ENCODE results near the gene ZBTB16.

Gene ZBTB16

GRCh38 chr11:114083391-114084252 lies 24.1 kb downstream of the ZBTB16 start:
- DNase-seq (ENCODE audit: low spot score), result no peak

- no peak for DNase-seq (ENCODE audit: low spot score)
These were observed 24.9 kb downstream of the ZBTB16 start for GRCh38 chr11:114084414-114084813.

- DNase-seq (ENCODE audit: low spot score), result no peak
These were observed 26.7 kb downstream of the ZBTB16 start for GRCh38 chr11:114085965-114086793.

- no peak for DNase-seq (ENCODE audit: low spot score)
These were observed 27.5 kb downstream of the ZBTB16 start for GRCh38 chr11:114087025-114087424.

- no peak for DNase-seq (ENCODE audit: low spot score)
These were observed 28.7 kb downstream of the ZBTB16 start for GRCh38 chr11:114088216-114088615.

GRCh38 chr11:114088836-114089235 lies 29.3 kb downstream of the ZBTB16 start:
- DNase-seq (ENCODE audit: low spot score), result peak; percentile 89

GRCh38 chr11:114089748-114090147 lies 30.2 kb downstream of the ZBTB16 start:
- no peak for DNase-seq (ENCODE audit: low spot score)

GRCh38 chr11:114090225-114090910 lies 30.9 kb downstream of the ZBTB16 start:
- DNase-seq (ENCODE audit: low spot score), result no peak

- no peak for DNase-seq (ENCODE audit: low spot score)
These were observed 31.5 kb downstream of the ZBTB16 start for GRCh38 chr11:114090976-114091375.

- DNase-seq (ENCODE audit: low spot score), result no peak
These were observed 32.2 kb downstream of the ZBTB16 start for GRCh38 chr11:114091516-114092397.

- DNase-seq (ENCODE audit: low spot score), result no peak
These were observed 33.0 kb downstream of the ZBTB16 start for GRCh38 chr11:114092478-114092877.

GRCh38 chr11:114092953-114093352 lies 33.4 kb downstream of the ZBTB16 start:
- no peak for DNase-seq (ENCODE audit: low spot score)

- DNase-seq (ENCODE audit: low spot score), result no peak
These were observed 35.0 kb downstream of the ZBTB16 start for GRCh38 chr11:114094516-114094915.

GRCh38 chr11:114095899-114096298 lies 36.4 kb downstream of the ZBTB16 start:
- no peak for DNase-seq (ENCODE audit: low spot score)

- no peak for DNase-seq (ENCODE audit: low spot score)
These were observed 38.3 kb downstream of the ZBTB16 start for GRCh38 chr11:114097832-114098231.

- no peak for DNase-seq (ENCODE audit: low spot score)
These were observed 39.4 kb downstream of the ZBTB16 start for GRCh38 chr11:114098927-114099326.

GRCh38 chr11:114099392-114100178 lies 40.1 kb downstream of the ZBTB16 start:
- DNase-seq (ENCODE audit: low spot score), result no peak

- DNase-seq (ENCODE audit: low spot score), result no peak
These were observed 43.7 kb downstream of the ZBTB16 start for GRCh38 chr11:114102993-114103896.

GRCh38 chr11:114105611-114106010 lies 46.1 kb downstream of the ZBTB16 start:
- DNase-seq (ENCODE audit: low spot score), result no peak

GRCh38 chr11:114106047-114106446 lies 46.5 kb downstream of the ZBTB16 start:
- DNase-seq (ENCODE audit: low spot score), result no peak
